Activated naive CD8-positive, alpha-beta T cell treated with anti-CD3 and anti-CD28 coated beads, Interleukin-2, amount 10 ng/mL, durations not matched to agents 7 days and 5 days (primary cell): ENCODE data around the gene FRRS1. TPM values are rescaled to one million over a fixed set of nuclear protein-coding genes. Genes with fewer than 3 reads are reported as not detected.

Source experiments
- ATAC-seq: fragments of 150-1000 bp; cut with Tn5 transposase; one replicate; pipeline ENCODE4 v1.10.0; 2021; ENCODE audit warnings: low read depth, moderate library complexity
- POLR2A ChIA-PET: fragments of 350-600 bp; sonication (Branson Sonifier 250); formaldehyde crosslinking; loops from one replicate; lab custom pipeline; 2021; ENCODE audit warnings: antibody characterized with exemption; lab: Charles Lee
- DNase-seq: peaks from one replicate; pipeline ENCODE4 v3.0.0; 2021
- H3K27ac Mint-ChIP-seq: one replicate; pipeline ENCODE4 v1.8.0; 2022; ENCODE audit warnings: mild to moderate bottlenecking, mixed read lengths
- H3K27me3 Mint-ChIP-seq: one replicate; pipeline ENCODE4 v1.8.0; 2022; ENCODE audit warnings: mild to moderate bottlenecking, moderate library complexity, mixed read lengths
- H3K36me3 Mint-ChIP-seq: one replicate; pipeline ENCODE4 v1.8.0; 2021; ENCODE audit warnings: mild to moderate bottlenecking, mixed read lengths
- H3K4me1 Mint-ChIP-seq: one replicate; pipeline ENCODE4 v1.8.0; 2021; ENCODE audit warnings: mixed read lengths
- H3K4me3 Mint-ChIP-seq: one replicate; pipeline ENCODE4 v1.8.0; 2022; ENCODE audit warnings: mild to moderate bottlenecking, moderate library complexity, mixed read lengths
- H3K9me3 Mint-ChIP-seq: one replicate; pipeline ENCODE4 v1.8.0; 2021; ENCODE audit warnings: mixed read lengths
- total RNA-seq, 2 experiments: library from RNA; stranded (reverse); gene quantifications; one replicate each; pipeline ENCODE4 v1.2.3, GENCODE V29; 2021

Gene FRRS1
- total RNA-seq, 2 experiments from 2014 or later = 4.6 to 4.7 TPM

GRCh38 chr1:99659755-99660210 is 106.7 kb downstream of the FRRS1 start:
- H3K4me3 Mint-ChIP-seq = no peak overlapping the region
- H3K4me1 Mint-ChIP-seq = no peaks in the 10 kb centered on the region
- no peaks in the 10 kb centered on the region for H3K36me3 Mint-ChIP-seq
- H3K27ac Mint-ChIP-seq = no peak overlapping the region
- DNase-seq (no peak), ATAC-seq (no peak)
- H3K27me3 Mint-ChIP-seq = peaks cover 12% of the 10 kb centered on the region
- POLR2A ChIA-PET = no interaction called here
- no peaks in the 10 kb centered on the region for H3K9me3 Mint-ChIP-seq

Other genes with a start within 250 kb of the FRRS1 start
- gene PALMD, start 120.5 kb downstream of the FRRS1 start, total RNA-seq = not detected
- gene AGL, start 83.7 kb upstream of the FRRS1 start, total RNA-seq = 10 to 100 TPM; 12.0 to 12.3 TPM
- gene SLC35A3, start 203.4 kb upstream of the FRRS1 start, total RNA-seq = 10 to 100 TPM; 21.5 to 23.3 TPM